Bronchial epithelial cell (primary cell): ENCODE measurements around the gene LRRC45. TPM values are rescaled to one million over a fixed set of nuclear protein-coding genes. Genes with fewer than 3 reads are reported as not detected.

Experiments
- DNase-seq: peaks from one replicate; pipeline ENCODE4 v3.0.0-alpha.2; 2010; ENCODE audit warnings: low read depth
- FAIRE-seq: peaks from 2 replicates; lab custom pipeline; 2011; peaks lifted over from hg19 to GRCh38; lab: Jason Lieb, UNC
- H3K27me3 ChIP-seq: 2 replicates; pipeline ENCODE4 v1.5.1; 2011; ENCODE audit warnings: low read length; ENCODE audit not compliant: control insufficient read depth, insufficient read depth
- H3K36me3 ChIP-seq: 2 replicates; pipeline ENCODE4 v1.5.1; 2011; ENCODE audit warnings: low read length; ENCODE audit not compliant: control insufficient read depth, insufficient read depth
- H3K4me3 ChIP-seq: 2 replicates; pipeline ENCODE4 v1.5.1; 2011; ENCODE audit warnings: mild to moderate bottlenecking, low read depth, low read length, control low read depth
- total RNA-seq: library from RNA; depleted of rRNA; stranded (reverse); fragments of >200 nt; gene quantifications from 2 replicates; pipeline ENCODE4 v1.2.1, GENCODE V29; 2014
- TF ChIP-seq, protein P1 (sequence below): IDR thresholded peaks from 2 replicates; pipeline ENCODE4 v1.5.1; 2011; ENCODE audit warnings: mild to moderate bottlenecking, moderate library complexity, low read length, control low read depth, inconsistent platforms; ENCODE audit not compliant: insufficient read depth, severe bottlenecking

Gene LRRC45
- total RNA-seq, 1 donor from 2014 or later = 8.4 TPM

GRCh38 chr17:82048571-82048971 is 25.5 kb downstream of the LRRC45 start:
- DNase-seq = no peak
- FAIRE-seq = no peak
- Histone ChIP-seq H3K36me3 (peaks cover 15% of the 10 kb centered on the region), H3K4me3 (no peak overlapping the region), H3K27me3 (no peaks in the 10 kb centered on the region)
- TF ChIP-seq, protein P1, sequence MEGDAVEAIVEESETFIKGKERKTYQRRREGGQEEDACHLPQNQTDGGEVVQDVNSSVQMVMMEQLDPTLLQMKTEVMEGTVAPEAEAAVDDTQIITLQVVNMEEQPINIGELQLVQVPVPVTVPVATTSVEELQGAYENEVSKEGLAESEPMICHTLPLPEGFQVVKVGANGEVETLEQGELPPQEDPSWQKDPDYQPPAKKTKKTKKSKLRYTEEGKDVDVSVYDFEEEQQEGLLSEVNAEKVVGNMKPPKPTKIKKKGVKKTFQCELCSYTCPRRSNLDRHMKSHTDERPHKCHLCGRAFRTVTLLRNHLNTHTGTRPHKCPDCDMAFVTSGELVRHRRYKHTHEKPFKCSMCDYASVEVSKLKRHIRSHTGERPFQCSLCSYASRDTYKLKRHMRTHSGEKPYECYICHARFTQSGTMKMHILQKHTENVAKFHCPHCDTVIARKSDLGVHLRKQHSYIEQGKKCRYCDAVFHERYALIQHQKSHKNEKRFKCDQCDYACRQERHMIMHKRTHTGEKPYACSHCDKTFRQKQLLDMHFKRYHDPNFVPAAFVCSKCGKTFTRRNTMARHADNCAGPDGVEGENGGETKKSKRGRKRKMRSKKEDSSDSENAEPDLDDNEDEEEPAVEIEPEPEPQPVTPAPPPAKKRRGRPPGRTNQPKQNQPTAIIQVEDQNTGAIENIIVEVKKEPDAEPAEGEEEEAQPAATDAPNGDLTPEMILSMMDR = no peak

GRCh38 chr17:82049106-82049505 is 26.0 kb downstream of the LRRC45 start:
- FAIRE-seq = no peak

GRCh38 chr17:82049521-82049971 is 26.4 kb downstream of the LRRC45 start:
- H3K36me3 ChIP-seq = peaks cover 20% of the 10 kb centered on the region
- FAIRE-seq (no peak), DNase-seq (no peak)
- no peak overlapping the region for H3K4me3 ChIP-seq
- H3K27me3 ChIP-seq = no peaks in the 10 kb centered on the region
- TF ChIP-seq, protein P1 = no peak

More at GRCh38 chr17:82049106-82049505, 26.0 kb downstream of the LRRC45 start:
- DNase-seq = no peak
- TF ChIP-seq, protein P1 = no peak
- peaks cover 18% of the 10 kb centered on the region for H3K36me3 ChIP-seq
- no peaks in the 10 kb centered on the region for H3K27me3 ChIP-seq
- H3K4me3 ChIP-seq = no peak overlapping the region

DNA sequence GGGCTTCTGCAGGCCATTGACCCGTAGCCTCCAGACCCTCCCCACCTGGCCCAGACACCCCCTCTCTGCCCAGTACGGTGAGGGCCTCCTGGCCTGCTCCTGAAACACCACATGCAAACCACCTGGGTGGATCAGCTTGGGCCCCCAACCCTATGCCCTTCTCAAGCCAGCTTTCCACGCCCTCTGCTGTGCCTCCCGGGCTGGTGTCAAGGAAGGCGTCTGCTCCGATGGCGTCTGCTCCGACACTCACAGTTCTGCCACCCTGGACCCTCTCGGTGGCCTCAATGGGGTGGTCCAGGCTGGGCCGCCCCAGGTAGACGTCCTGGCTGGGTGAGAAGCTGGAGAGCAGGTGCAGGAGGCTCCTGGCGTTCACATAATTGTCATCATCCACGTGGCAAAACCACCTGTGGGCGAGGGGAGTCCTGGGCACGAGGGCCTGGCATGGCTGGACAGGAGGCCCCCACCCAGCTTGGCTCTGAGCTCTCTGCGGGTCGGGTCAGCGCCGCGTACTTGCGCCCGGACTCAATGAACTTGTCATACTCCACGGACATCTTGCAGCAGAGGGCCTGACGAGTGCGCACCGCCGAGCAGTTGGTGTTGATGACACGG is 27.2 kb downstream of the LRRC45 start:
- FAIRE-seq (no peak), DNase-seq (no peak)
- H3K36me3 ChIP-seq = peaks cover 26% of the 10 kb centered on the region
- peak overlapping the region; percentile 89 for H3K4me3 ChIP-seq
- TF ChIP-seq, protein P1 = no peak
- H3K27me3 ChIP-seq = no peaks in the 10 kb centered on the region

DNA sequence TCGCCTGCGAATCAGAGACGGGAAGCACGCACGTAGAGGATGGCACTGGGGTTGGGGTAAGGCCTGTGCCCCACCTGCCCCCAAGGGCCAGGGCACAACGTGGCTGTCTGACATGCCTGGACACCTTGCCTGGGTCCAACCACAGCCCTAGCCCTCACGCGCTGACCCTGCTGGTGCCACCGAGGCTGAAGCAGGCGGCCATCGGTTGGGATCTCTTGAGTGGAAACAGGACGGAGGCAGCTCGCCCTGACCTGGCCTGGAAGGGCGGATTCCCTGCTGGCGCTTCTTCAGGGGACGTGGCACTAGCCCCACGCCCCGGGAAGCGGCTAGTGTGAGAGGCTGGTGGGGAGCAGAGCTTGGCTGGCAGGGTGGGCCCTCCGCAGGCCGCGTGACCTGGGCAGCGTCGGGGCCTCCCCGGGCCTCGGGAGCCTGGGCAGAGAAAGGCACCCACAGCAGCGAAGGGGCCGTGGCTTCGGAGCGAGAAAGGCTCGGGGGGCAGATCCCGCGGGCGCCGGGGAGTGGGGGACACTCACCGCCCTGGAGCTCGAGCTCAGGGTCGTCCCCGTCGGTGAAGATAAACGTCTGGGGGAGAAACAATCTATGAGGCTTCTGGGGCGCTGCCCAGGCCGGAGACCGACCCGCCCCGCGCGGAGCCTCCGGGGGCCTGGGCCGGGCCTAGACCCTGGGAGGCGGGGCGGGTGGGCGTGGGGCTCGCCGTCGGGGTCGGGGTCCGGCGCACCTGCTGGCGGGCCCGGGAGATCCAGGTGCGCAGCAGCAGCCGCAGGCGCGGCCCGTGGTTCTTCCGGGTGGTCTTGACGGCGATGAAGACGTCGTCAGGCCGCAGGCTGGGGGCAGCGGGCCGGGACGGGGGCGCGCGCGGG is 27.9 kb downstream of the LRRC45 start:
- FAIRE-seq = no peak
- DNase-seq = no peak
- peaks cover 33% of the 10 kb centered on the region for H3K36me3 ChIP-seq
- H3K27me3 ChIP-seq = no peaks in the 10 kb centered on the region
- peak overlapping the region; percentile 89 for H3K4me3 ChIP-seq
- TF ChIP-seq, protein P1 = no peak
